GM21737 (cell line): Measurements from ENCODE around the gene ADD2.
"Not testable (repeated sequence)": the region's sequence is repeated elsewhere in the genome, so short reads cannot be mapped to it uniquely, and the experiment has no call there.

ENCODE experiments used
- ATAC-seq: cut with Tn5 transposase; IDR thresholded peaks from one replicate; pipeline ENCODE4 v1.9.1; 2021; ENCODE audit warnings: mild to moderate bottlenecking, moderate library complexity; ENCODE audit not compliant: unreplicated experiment

The ADD2 gene

DNA sequence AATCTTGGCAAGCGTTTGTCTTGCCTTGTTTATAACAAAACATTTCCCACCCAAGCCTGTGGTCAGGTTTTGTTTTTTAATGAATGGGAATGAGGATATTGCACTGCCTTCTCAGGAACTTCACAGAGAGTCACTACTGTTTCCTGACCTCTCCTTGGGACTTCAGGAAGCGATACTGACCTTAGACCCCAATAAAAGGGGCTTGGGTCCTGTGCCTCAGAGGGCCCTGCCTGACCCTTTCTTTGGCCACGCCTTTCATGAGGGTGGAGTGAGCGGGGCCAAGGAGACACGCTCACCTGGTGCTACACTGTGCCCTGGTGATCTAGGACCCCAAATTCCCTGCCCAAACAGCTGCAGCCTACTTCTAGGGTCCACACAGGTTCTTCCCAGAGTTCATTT is 121.6 kb downstream of the ADD2 start:
- ATAC-seq: no peak

DNA sequence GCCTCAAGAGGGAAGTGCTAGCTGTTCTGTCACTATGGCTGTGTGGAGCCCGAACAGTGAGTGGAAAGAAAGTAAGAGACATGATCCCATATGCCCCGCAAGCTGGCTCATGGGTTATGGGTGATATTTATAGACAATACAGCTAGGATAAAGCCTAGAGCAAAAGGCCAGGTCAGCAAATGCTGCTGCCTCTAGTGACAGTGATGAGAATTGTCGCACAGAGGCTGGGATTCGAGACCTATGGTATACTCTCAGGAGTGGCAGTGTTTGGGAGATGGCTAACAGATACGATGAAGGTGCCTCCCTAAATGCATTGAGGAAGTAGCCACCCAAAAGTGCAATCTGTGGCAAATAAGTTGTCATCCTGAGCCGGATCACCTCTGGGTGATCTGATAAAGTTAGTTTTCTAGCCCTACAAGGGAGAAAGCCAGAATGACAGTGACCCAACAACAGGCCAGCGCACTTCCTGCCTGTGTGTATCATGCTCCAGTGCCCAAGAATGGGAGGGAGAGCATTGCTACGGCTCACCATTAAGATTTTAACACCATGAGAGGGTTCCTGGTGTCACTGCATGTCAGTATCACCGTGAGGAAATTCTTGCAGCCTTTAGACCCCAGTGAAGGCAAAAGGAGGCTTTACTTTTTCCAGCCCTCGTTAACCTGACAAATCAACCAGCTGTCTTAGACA is 122.1 kb downstream of the ADD2 start:
- ATAC-seq: no peak

GRCh38 chr2:70643715-70644114 is 124.3 kb downstream of the ADD2 start:
- ATAC-seq: no peak

GRCh38 chr2:70641263-70641784 is 126.7 kb downstream of the ADD2 start:
- no peak for ATAC-seq

GRCh38 chr2:70639841-70640436 is 128.1 kb downstream of the ADD2 start:
- ATAC-seq: no peak

GRCh38 chr2:70638561-70638960 is 129.4 kb downstream of the ADD2 start:
- no peak for ATAC-seq

- no peak for ATAC-seq
These were observed 134.5 kb downstream of the ADD2 start for GRCh38 chr2:70633508-70633907.

GRCh38 chr2:70632966-70633365 is 135.0 kb downstream of the ADD2 start:
- no peak for ATAC-seq

DNA sequence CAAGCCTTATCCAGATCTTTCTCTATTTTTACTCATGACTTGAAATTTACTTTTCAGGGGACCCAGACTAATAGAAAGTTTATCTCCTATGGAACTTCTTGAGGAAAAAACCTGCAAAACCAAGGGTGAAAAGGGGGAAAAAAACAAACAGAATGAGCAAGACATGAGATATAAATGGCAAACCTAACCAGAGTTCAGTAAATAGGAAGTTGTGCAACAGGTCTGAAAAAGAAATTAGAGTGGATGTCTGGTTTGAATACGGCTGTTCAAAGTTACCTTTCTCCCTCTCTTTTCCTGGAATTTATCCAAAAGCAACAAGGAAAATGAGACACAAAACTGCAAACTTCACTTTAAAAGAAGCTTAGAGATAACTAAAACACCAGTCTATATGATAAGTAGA is 135.6 kb downstream of the ADD2 start:
- no peak for ATAC-seq

DNA sequence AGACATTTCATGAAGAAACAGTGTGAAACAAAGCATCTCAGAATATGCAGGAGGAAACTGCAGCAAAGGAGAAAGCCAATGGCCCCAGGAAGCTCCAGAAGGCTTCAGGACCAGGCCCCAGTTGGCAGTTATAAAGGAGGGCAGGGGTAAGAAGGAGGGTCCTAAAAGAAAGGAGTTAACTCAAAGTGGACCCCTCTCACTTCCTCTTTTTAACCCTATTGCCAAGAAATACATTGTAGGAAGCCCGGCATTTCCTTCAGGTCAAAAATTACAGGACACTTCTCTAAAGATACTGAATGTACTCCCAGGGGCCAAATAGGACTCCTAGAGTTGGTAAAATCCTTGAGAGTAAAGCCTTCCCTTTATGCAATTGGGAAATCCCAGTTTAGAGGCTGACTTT is 137.2 kb downstream of the ADD2 start:
- ATAC-seq: no peak

- no peak for ATAC-seq
These were observed 140.6 kb downstream of the ADD2 start for GRCh38 chr2:70627211-70627898.

GRCh38 chr2:70626254-70626990 is 141.6 kb downstream of the ADD2 start:
- no peak for ATAC-seq

GRCh38 chr2:70621536-70621935 is 146.5 kb downstream of the ADD2 start:
- not testable (repeated sequence) for ATAC-seq

GRCh38 chr2:70620020-70620419 is 148.0 kb downstream of the ADD2 start:
- ATAC-seq: no peak

DNA sequence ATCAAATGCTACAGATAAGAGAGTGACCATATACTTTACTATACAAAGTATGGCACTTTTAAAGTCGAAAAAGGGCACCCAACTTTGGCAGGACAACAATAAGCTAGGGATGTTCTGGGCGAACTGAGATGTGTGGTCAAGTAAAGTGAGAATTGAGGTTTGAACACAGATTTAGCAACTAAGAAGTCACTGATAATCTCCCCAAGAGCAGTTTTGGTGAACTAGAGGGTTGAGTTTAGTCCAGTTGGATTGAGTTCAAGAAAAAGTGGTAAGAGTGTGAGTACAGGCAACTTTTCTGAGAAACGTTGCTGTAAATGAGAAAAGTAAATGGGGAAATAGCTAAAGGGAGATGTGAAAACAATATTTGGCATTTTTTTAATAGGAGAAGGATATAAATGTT is 148.8 kb downstream of the ADD2 start:
- ATAC-seq: no peak

- no peak for ATAC-seq
These were observed 151.8 kb downstream of the ADD2 start for GRCh38 chr2:70616168-70616694.

- no peak for ATAC-seq
These were observed 152.8 kb downstream of the ADD2 start for GRCh38 chr2:70615222-70615621.

GRCh38 chr2:70613521-70613920 is 154.5 kb downstream of the ADD2 start:
- ATAC-seq: no peak

GRCh38 chr2:70612574-70612973 is 155.4 kb downstream of the ADD2 start:
- ATAC-seq: no peak

GRCh38 chr2:70608373-70608772 is 159.6 kb downstream of the ADD2 start:
- no peak for ATAC-seq

DNA sequence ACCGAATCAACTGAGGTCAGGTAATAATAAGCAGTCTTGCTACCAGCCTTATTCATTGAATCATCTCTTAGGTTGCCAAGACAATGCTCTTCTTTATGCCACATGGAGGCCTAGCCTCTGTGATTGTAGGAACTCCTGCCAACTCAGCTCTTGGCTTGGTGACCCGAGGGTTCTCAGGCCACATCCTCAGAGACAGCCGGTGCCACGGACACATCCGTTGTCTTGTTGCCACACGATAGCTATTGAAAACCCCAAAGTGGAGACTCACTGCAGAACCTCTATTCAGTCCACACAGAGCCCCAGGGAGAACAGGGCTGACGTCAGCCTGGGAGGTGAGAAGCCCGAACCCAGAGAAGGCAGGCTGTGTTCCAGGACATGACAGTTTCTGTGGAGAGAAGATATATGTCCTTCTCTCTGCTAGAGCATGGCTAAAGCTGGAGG is 160.9 kb downstream of the ADD2 start:
- ATAC-seq: no peak
